DMS 273 (cell line): ENCODE data around the gene OR2F2.
A peak's percentile ranks its signal among the peaks of the same experiment; 100 is the strongest.

Experiments used
- DNase-seq: peaks from one replicate; lab custom pipeline; 2025; ENCODE audit not compliant: unreplicated experiment; lab: John Stamatoyannopoulos, UW

The OR2F2 gene, protein sequence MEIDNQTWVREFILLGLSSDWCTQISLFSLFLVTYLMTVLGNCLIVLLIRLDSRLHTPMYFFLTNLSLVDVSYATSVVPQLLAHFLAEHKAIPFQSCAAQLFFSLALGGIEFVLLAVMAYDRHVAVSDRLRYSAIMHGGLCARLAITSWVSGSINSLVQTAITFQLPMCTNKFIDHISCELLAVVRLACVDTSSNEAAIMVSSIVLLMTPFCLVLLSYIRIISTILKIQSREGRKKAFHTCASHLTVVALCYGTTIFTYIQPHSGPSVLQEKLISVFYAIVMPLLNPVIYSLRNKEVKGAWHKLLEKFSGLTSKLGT

DNA sequence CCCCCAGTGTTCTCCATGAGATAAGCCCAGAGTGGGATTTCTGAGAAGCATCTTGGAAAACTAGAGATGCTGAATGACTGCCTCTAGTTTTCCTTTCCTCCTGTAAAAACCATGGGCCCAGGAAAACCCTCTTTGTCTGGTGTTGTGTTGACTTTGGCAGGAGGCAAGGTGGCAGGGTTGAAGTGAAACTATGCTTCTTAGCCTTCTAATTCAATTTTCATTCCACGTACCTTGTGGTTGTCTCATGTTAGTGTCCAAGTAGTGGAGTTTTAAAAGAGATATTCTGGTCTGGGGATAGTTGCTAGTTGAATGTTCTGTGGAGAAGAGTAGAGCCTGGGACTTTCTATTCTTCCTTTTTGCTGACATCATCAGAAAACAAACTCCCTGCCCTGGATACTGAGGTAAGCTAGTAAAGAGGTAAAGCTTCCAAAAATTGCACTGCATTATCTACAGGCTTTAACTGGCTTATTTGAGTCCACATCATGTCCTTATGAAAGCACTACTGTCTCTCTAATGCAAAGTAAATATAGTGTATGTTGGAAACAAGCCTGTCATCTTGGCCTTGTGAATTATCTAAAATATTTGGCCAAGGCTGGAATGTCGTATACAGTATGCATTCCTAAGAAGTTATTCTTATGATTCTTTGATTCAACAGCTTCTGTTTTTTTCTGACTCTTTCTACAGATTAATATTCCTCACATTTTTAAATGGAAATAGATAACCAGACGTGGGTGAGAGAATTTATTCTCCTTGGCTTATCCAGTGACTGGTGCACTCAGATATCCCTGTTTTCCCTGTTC lies at the start of gene OR2F2:
Gene OR2F2 (plus strand): TSS at position 708 of the 800 bp plus-strand sequence. CDS start 0 bp downstream, at position 708.
- no peak for DNase-seq

DNA sequence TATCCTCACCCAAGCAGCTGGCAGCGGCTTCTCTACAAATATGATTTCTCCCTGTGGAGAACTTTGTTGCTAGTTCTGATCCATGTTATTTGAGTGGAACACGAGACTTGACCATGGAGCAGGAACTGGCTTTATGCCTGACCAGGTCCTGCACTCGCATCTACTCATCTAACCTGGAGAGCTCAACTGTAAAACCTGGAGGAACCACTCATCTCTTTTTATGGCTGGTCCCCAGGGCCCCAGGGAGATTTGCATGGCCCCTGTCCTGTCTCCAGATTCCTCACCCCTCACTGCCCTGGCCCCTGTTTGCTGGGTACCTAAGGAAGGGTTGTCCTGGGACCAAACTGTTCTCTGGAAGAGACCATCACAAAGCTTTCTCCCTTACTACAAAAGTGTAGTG lies 49.1 kb upstream of the OR2F2 start:
- no peak for DNase-seq

DNA sequence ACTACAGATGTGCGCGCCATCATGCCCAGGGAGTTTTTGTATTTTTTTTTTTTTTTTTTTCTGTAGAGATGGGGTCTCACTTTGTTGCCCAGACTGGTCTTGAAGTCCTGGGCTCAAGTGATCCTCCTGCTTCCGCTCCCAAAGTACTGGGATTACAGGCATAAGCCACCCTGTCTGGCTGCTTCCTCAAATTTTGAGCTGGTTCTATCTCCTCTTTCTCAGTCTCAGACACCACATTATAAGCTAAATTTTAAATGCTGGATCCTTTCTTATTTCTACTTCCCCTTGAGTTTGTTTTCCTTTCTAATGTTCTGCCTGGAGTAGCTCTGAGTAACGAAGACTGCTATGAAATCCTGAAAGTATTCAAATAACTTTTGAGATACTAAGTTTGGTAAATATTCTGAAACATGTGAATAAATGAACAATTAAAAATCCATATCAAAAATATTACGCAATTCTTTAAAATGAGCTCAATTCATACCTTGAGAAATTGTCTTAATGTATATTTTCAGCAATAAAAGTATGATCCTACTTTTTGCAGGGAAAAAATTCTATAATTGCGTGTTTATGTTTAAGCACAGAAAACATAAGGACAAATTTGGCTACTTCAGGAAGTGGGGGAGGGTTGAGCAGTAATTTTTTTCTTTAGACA lies 48.1 kb upstream of the OR2F2 start:
- DNase-seq = no peak

DNA sequence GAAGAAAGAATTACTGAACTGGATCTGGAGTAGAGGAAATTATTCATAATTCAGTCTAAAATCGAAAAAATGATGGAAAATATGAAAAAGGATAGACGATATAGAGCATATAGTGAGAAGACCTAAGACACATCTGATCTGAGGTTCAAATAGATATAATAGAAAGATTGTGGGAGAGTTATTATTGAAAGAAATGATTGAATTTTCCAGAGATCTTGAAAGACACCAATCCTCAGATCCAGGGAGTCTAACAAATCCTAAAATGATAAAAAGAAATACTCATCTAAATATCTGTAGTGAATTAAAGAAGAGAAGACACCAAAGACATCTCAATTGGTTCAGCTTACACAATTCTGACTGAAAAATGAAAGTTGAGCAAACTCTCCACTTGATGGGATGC lies 46.0 kb upstream of the OR2F2 start:
- DNase-seq = no peak

DNA sequence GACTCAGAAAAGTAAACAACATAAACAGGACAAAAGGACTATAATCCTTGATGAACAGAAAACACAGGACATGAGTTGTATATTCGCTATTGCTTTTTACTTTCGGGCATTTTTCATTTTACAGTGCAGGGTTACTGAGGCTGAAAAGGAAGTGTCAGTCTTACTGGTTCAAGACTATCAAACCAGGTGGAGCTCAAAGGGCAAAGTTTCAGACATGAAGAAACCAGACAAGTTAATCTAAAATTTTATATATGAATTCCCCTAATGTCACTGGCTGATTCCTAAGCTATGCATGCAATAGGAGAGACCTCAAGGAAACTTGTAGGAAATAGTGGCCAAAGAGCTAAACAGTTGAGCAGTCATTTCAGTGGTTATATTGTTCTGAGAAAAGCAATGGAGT lies 44.5 kb upstream of the OR2F2 start:
- no peak for DNase-seq

DNA sequence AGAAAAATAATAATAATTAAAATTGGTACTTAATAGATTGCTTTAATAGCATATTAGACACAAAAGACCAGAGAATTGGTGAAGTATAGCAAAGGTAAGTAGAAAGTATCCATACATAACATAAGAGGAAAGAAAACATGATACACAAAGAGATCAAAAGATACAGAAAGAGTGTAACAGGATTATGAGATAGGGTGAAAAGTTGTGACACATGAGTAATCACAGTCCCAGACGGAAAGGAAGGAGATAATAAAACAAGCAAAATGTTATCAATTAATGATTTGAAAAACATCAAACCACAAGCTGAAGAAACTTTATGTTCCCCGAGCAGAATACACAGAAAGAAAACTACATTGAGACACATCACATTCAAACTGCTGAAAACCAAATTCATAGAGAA lies 43.6 kb upstream of the OR2F2 start:
- no peak for DNase-seq

DNA sequence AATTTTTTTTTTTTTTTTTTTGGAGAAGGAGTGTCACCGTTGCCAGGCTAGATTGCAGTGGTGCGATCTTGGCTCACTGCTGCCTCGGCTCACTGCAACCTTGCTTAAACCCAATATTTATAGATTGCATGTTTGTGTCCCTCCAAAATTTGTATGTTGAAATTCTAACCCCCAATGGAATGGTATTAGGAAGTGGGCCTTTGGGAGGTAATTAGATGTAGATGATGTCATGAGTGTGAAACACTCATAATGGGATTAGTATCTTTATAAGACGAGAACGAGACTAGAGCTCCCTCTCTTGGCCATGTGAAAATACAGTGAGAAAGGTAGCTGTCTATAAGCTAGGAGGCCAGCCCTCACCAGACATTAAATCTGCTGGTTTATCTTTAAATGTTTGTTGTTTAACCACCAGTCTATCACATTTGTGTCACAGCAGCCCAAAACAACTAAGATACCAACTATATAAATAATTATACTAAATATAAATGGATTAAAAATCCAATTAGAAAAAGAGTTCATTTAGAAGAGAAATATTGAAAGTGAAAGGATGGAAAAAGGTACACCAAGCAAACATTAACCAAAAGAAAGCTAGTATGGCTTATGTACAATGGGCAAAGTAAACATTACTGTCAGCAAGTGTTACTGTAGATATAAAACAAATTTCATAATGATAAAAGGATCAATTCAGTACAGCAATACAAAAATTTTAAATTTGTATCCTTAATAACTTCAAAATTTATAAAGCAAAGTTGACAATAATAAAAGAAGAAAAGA lies 42.3 kb upstream of the OR2F2 start:
- peak; percentile 38 for DNase-seq

DNA sequence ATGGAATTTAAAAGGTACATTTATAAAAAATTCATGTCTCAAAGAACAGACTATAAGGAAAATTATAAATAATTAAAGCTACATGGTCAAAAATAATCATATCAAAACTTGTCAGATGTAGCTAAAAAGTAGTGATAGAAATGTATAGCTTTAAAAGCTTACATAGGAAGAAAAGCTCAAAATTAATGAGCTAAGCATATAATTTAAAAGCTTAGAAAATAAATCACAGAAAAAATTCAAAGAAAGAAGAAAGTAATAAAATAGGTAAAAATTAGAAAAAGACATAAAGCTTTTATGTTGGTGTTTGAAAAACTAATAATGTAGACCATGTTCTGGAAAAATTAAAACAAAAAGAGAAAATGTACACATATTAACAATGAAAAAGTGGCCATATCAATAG lies 38.4 kb upstream of the OR2F2 start:
- no peak for DNase-seq

DNA sequence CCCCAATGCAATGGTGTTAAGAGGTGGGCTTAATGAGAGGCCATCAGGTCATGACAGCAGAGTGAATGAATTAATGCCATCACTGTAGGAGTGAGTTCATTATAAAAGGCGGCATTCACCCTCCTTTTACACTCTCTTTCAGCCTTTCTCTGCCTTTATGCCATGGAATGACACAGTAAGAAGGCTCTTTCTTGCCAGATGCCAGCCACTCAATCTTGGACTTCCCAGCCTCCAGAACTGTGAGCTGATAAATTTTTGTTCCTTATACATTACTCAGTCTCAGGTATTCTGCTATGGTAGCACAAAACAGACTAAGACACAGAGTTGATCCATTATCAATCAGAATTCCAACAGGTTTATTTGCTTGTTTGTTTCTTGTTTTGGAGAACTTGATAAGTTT lies 36.2 kb upstream of the OR2F2 start:
- DNase-seq = no peak

DNA sequence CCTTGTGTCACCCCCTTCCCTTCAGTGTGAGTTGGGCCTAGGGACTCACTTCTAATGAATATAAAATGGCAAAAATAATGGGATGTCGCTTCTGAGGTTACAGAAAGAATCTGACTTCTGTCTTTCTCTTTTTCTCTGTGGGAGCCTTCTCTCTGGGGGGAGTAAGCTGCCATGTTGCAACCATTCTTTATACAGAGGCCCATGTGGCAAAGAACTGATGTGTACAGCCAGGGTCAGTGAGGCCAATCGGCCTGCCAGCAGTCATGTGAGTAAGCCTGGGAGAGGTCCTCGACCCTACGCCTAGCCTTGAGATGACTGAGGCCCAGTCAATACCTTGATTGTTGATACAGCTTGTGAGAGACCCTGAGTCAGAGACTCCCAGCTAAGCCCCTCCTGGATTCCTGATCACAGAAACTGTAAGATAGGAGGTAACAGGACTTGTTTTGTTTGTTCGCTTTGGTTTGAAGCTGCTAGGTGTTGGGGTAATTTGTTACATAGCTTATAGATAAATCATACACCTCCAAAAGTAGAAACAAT lies 34.7 kb upstream of the OR2F2 start:
- no peak for DNase-seq

DNA sequence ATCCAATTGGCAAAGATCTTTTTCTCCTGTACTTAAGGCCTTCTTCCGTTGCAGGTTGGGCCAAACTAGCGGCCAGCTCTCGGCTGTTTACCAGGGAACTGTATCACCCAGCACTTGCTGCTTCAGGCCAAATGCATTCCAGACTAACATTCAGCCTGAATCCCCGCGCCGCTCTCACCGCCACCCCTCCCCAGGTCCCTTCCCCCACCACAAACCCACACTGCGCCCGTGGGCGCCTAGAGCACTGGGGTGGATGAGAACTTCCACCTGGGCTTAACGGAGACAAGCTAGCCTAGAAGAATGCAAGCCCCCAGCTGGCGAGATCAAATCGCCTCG lies 33.7 kb upstream of the OR2F2 start:
- no peak for DNase-seq

DNA sequence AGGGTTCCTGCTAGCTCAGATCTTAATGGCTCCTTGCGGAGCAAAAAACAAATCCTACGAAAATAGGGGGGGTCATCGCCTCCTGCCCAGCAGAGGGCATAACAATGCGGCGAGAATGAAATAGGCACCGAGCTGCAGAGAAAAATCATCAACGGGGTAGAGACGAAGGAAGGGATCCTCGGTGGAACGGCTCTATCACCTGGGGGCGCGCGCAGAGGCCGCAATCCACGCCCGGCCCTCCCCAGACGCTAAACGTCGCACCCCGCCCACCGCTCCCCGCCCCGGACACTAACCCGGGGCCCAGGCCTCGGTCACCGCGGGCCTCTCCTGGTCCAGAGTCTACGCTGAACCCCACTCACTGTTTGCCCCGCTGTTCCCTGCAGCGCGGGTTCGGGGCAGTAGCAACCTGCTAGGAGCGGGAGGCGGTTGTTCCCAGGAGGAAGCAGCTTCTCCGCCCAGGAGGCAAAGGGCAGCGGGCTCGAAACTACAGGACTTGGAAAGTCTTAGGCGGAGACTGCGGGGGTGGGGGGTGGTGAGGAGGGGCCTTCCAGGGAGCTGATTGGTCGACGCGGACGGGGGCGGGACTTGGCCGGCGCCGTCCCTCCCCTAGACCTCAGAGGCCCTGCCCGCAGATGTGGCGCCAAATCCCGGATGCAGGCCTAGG lies 33.2 kb upstream of the OR2F2 start, which contains the start of gene TCAF1:
Gene TCAF1 (minus strand): TSS at position 509 of the 664 bp plus-strand sequence. CDS start 25,568 bp downstream, outside the sequence.
- peak; percentile 99 for DNase-seq

DNA sequence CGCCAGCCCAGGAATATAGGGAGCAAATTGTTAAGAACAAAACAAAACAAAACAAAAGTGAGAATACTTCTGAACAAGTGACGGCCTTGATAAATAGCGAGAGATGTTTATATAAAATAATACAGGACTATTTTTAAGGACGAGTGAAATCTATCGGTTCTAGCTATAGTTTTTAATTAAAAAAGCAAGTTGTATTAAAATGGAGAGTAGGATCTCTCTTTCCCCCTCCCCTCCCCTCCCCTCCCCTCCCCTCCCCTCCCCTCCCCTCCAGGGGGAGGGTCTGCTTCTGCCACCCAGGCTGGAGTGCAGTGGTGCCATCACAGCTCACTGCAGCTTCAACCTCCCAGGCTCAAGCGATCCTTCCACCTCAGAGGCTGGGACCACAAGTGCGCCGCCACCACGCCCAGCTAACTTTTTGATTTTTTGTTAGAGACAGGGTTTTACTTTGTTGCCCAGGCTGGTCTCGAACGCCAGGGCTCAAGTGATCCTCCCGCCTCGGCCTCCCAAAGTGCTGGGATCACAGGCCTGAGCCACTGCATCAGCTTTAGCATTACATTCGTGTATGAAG lies 32.6 kb upstream of the OR2F2 start:
- DNase-seq = no peak

DNA sequence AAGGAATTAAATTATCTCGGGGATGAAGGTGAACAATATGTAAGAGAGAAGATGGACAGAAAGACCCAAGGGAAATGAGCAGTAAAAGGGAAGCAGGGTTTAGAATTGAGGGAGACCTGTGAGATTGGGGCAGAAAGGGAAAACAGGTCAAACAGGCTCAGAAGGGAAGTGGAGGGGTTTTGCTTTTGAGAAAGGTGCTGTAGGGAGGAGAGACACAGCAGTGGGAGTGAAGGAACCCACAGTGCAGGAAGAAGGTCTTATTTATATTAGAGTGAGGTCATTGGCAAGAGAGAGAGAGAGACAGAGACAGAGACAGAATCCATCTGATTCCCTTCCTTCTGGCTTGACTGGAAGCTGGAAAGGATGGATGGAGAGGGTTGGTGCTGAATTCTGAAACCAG lies 29.5 kb upstream of the OR2F2 start:
- no peak for DNase-seq

DNA sequence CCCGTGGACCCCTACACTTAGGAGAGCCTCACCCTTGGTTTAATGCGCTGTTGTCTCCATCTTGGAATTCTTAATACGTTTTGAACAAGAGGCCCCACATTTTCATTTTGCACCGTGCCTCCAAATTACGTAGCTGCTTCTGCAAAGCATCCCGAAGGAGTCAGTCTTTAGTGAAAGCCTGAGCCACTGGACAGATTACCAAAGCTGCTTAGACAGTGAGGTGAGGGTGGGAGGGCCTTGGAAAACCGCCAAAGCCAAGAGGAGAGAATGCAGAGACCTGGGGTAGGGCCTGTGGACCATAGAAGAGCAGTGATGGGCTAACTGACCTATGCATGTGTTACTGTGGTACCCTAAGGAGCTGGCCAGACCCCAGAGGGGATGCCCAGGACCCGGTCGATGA lies 28.9 kb upstream of the OR2F2 start:
- DNase-seq = no peak

DNA sequence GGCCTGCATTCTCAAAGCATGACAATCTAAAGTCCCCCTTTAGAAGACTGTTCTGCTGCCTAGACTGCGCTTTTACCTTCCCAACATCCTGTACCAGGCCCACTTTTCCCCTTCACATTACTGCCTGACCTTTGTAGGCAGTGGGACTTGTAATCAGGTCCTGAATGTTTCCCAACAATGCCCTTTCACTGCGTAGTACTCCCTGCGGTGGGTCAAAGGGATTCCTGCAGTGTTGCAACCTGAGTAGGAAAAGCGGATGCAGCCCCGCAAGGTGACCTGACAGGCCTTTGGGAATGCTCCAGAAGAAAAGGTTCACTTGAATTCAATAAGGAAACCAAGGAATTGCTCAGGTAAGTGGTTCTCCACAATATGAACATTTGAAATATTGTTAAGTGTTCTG lies 28.1 kb upstream of the OR2F2 start:
- DNase-seq = no peak

DNA sequence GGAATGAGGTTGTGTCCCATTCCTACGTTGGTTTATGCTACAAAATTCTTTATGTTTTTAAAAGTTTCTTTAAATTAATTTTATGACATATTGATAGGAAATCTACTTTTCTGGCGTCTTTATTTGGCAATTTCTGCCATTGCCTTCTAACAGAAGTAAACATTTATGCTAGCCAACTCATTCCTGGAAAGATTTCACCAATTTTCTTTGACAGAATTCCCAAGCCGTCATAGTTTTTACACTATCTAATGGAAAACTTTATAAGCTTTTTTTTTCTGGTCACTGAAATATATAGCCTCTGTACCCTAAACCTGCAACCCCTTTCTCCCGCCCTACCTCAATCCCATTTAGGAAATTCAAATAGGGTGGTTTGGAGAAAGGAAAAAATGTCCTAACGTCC lies 26.9 kb upstream of the OR2F2 start:
- DNase-seq = no peak

DNA sequence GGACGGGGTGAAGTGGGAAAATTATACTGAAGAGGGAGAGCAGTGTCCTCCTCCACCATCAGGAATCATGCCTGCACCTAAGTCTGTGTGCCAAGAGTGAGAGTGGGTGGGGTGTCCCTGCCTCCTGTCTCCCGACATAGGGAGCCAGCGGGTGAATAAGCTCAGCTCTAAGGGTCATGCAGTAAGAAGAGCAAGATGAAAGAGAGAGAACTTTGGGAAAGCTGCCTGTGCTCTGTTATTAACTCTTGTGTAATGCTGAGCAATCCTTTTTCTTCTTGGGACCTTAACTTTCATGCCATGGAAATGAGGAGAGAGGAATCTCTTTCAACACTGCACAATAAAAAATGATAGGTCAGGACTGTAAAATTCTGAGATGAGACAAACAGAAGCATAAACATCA lies 25.2 kb upstream of the OR2F2 start:
- no peak for DNase-seq

DNA sequence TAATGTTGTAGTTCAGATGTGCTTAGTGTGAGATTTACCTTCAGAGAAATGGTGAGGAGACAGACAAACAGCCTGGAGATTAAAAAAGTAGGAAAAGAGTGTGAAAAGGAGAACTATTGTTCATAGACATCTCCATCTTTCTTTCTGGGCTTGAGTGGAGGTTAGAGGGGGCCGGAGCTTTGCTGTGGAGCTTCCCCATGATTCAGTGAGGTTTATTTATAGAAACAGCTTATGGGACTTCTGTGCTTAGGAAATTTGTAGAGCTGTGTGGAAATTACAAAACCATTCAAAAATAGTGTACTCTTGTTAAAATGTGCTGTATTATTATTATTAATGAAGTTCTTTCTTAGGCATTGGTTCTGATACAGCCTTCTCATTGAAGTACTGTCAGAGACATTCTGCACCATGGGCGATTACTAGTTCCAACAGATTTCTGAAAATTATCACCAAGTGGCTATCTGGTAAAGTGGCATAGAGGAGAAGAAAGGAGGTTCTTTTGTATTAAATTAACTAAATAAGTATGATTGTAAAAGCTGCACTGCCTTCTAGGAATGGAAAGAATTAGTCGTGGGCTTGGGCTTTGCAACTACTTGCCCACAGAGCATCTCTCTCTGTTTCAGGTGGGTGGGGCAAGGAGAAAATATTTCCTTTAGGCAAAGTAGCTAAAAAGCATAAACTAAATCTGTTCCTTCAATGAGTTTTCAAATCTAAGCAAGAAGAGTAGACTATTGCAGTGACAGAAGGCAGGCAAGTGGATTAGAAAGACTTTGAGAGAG lies 24.4 kb upstream of the OR2F2 start:
- DNase-seq = no peak
